ENCODE results near the gene TNIP1. TPM values are rescaled to one million over a fixed set of nuclear protein-coding genes. Genes with fewer than 3 reads are reported as not detected.

Gene TNIP1
- total RNA-seq, 1 donor from 2014 or later, result 114 TPM

DNA sequence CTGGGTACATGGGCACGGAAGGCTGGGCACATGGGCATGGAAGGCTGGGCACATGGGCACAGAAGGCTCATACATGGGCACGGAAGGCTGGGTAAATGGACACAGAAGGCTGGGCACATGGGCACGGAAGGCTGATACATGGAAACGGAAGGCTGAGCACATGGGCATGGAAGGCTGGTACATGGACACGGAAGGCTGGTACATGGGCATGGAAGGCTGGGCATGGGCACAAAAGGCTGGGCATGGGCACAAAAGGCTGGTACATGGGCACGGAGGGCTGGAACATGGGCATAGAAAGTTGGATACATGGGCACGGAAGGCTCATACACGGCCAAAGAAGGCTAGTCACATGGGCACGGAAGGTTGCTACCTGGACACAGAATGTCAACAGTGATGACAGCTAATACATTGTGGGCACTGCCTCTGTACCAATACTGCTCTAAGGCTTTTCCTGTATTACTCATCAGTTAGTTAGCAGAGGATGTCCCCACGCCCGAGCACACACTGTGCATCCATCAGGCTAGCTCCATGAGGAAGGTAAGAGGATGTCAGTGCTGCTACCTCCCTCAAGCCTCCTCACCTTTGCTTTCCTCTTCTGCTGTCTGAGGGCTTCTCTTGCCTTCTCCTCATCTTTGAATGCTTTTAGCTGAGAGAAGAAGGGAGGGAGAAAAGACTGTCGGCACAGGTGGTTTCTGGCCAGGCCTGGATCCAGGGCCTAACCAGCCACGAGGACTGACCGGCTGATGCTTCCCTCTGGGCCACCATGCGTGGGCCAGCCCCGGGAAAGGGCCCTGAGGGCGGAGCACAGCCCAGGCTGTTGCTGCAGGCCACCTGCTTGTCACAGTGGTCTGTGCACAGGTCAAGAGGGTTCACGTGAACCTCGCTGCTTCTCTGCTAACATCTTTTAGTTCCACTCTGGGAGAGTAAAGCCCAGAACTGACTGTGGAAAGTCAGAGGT, 46.1 kb downstream of the TNIP1 start:
- intact Hi-C loops (cut with DNase I), result no loop called here
- DNase-seq (ENCODE audit: missing footprints) (no peak), ATAC-seq (no peak)

GRCh38 chr5:151033217-151033934, 47.5 kb downstream of the TNIP1 start:
- ATAC-seq (no peak), DNase-seq (ENCODE audit: missing footprints) (no peak)
- intact Hi-C loops (cut with DNase I), result no loop called here

GRCh38 chr5:151031554-151031953, 49.3 kb downstream of the TNIP1 start:
- no peak for DNase-seq (ENCODE audit: missing footprints)
- intact Hi-C loops (cut with DNase I), result no loop called here
- no peak for ATAC-seq

GRCh38 chr5:151030379-151030778, 50.5 kb downstream of the TNIP1 start:
- ATAC-seq (peak; percentile 92), DNase-seq (ENCODE audit: missing footprints) (peak; percentile 81)
- intact Hi-C loops (cut with DNase I), result no loop called here

GRCh38 chr5:151030056-151030336, 50.8 kb downstream of the TNIP1 start:
- intact Hi-C loops (cut with DNase I), result no loop called here
- DNase-seq (ENCODE audit: missing footprints), result no peak
- ATAC-seq, result peak; percentile 21

DNA sequence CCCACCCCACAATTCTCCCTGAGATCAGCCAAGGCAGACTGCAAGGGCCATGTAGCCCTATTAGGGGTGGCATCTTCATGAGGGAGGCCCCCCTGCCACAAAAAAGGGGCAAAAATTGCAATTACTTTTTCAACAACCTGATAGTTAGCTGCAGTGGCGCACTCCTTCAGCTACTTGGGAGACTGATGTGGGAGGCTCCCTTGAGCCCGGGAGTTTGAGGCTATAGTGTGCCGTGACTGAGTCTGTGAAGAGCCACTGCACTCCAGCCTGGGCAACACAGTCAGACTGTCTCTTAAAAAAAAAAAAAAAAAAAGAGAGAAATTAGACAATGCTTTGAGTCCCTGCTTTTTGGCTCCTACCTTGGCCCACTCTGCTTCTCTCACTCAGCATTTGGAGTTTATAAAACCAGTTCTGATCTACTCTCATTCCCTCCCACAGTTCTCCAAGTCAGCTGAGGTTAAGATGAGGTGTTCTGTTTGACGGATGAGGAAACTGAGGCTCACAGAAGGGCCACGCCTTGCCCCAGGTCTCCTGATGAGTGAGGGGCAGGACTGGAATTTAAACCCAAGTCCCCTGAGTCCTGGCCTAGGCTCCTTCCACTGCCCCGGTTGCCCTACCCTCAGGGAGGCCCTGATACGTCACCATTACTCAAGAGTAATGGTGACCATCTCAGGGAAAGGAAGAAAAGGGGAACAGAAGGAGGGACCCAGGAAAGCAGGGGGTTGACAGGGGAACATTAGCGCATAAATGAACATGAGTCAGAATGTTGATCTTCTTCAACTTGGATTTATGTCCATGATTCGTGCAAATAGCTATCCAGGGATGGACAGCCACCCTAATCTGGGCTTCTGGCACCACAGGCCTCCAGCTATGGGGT, 51.4 kb downstream of the TNIP1 start:
- intact Hi-C loops (cut with DNase I), result no loop called here
- ATAC-seq (peak; percentile 3), DNase-seq (ENCODE audit: missing footprints) (no peak)

DNA sequence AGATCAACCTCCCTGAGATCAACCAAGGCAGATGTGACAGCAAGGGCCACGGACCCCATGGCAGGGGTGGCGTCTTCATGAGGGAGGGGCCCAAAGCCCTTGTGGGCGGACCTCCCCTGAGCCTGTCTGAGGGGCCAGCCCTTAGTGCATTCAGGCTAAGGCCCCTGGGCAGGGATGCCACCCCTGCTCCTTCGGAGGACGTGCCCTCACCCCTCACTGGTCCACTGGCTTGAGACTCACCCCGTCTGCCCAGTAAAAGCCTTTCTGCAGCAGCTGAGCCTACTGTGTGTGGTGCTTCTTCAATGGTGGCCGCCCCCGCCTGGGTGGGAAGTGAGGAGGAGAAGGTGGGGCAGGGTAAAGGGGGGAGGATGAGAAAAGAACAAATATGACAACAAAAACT, 52.1 kb downstream of the TNIP1 start:
- no peak for ATAC-seq
- intact Hi-C loops (cut with DNase I), result no loop called here
- no peak for DNase-seq (ENCODE audit: missing footprints)

DNA sequence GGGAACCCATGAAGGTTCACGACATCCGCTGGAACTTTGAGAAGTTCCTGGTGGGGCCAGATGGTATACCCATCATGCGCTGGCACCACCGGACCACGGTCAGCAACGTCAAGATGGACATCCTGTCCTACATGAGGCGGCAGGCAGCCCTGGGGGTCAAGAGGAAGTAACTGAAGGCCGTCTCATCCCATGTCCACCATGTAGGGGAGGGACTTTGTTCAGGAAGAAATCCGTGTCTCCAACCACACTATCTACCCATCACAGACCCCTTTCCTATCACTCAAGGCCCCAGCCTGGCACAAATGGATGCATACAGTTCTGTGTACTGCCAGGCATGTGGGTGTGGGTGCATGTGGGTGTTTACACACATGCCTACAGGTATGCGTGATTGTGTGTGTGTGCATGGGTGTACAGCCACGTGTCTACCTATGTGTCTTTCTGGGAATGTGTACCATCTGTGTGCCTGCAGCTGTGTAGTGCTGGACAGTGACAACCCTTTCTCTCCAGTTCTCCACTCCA, 52.8 kb downstream of the TNIP1 start:
- intact Hi-C loops (cut with DNase I), result no loop called here
- no peak for ATAC-seq
- no peak for DNase-seq (ENCODE audit: missing footprints)

DNA sequence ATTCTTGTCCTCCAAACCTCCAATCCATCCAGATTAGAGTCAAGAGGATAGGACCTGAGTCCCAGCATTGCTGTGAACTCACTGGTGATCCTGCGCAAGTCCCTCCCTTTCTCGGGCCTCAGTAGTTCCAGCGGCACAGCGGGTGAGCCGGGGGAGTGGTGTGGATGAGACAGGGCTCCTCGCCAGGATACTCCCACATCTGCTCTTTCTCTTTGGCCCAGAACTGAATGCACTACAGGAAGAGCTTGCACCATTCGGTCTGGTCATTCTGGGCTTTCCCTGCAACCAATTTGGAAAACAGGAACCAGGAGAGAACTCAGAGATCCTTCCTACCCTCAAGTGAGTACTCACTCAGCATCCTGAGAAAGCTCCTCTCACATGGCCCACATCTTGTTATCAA, 54.2 kb downstream of the TNIP1 start:
- intact Hi-C loops (cut with DNase I), result no loop called here
- no peak for DNase-seq (ENCODE audit: missing footprints)
- no peak for ATAC-seq

GRCh38 chr5:151026088-151026487, 54.7 kb downstream of the TNIP1 start:
- intact Hi-C loops (cut with DNase I), result no loop called here
- ATAC-seq (no peak), DNase-seq (ENCODE audit: missing footprints) (no peak)

DNA sequence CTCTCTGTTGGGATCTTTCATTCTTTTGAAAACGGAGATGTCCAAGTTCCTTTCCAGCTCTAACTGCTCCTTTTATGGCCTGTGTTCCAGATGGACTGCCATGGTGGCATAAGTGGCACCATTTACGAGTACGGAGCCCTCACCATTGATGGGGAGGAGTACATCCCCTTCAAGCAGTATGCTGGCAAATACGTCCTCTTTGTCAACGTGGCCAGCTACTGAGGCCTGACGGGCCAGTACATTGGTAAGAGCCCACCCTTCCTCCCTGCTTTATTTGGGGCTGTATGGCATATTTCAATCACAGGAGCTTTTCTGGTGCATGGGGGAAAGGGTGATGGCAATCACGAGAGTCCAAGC, 55.6 kb downstream of the TNIP1 start:
- DNase-seq (ENCODE audit: missing footprints), result no peak
- intact Hi-C loops (cut with DNase I), result no loop called here
- no peak for ATAC-seq

- ATAC-seq (no peak), DNase-seq (ENCODE audit: missing footprints) (no peak)
- intact Hi-C loops (cut with DNase I), result no loop called here
Observed at GRCh38 chr5:151024440-151025249, 56.2 kb downstream of the TNIP1 start.

- ATAC-seq (peak; percentile 13), DNase-seq (ENCODE audit: missing footprints) (peak; percentile 85)
- intact Hi-C loops (cut with DNase I), result no loop called here
Observed at GRCh38 chr5:151023651-151024050, 57.2 kb downstream of the TNIP1 start.

DNA sequence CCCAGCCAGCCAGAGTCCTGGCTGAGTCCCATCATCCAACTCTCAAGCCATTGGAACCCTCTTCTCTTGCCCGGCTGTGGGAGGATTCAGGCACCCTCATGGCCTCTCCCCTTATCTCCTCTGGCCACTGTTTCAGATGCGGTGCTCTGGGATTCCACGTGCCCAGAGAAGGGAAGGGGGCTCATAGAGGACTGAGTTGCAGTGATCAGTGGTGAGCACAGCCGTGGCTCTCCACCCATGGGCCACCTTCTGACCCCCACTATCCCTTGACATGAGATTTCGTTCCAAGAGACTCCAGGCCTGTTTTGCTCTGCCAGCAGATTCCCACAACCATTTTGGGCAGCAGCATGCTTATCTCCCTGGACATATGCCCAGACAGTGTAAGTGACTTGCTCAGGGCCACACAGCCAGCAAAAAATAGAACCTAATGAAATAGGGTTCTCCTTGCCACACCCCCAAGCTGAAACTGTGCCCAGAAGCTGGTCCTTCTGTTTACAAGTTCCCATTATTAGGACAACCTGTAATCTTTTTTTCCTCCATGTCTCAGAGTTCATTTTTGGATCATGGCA, 57.7 kb downstream of the TNIP1 start:
- DNase-seq (ENCODE audit: missing footprints) (peak; percentile 76), ATAC-seq (peak; percentile 41)
- intact Hi-C loops (cut with DNase I), result no loop called here

- intact Hi-C loops (cut with DNase I), result no loop called here
- ATAC-seq (no peak), DNase-seq (ENCODE audit: missing footprints) (no peak)
Observed at GRCh38 chr5:151022511-151023018, 58.3 kb downstream of the TNIP1 start.

- intact Hi-C loops (cut with DNase I), result no loop called here
- no peak for DNase-seq (ENCODE audit: missing footprints)
- ATAC-seq, result no peak
Observed at GRCh38 chr5:151021746-151022145, 59.1 kb downstream of the TNIP1 start.

DNA sequence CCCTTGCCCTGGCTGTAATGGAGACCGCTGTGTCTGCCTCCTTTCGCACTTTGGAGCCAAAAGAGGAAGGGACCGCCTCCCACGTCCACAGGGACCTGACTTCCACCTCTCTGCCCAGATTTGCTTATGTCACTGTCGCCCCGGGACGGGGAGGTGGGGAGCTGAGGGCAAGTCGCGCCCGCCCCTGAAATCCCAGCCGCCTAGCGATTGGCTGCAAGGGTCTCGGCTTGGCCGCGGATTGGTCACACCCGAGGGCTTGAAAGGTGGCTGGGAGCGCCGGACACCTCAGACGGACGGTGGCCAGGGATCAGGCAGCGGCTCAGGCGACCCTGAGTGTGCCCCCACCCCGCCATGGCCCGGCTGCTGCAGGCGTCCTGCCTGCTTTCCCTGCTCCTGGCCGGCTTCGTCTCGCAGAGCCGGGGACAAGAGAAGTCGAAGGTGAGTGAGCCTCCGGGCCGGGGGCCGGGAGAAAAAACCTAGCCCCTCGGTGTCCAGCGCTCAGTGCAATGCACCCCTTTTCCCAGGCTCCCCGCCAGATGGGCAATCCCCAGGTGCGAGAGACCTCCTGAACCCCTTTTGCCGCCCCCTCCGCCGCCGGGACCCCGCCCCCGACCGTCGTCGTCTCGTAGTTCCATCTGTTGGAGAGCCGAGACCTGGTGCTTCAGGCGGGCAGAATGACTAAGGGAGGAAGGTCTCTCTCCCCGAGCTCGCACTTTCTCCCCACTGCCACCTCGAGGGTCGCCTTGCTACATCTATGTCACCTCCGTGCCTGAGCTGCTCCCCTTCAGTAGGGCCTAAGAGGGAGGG, 60.3 kb downstream of the TNIP1 start, which contains the start of gene GPX3:
Gene GPX3 (plus strand): TSS at position 288 of the 807 bp plus-strand sequence. CDS start 64 bp downstream, at position 352.
- peak; percentile 92 for ATAC-seq
- intact Hi-C loops (cut with DNase I), result no loop called here

More for the DNA sequence above, 60.3 kb downstream of the TNIP1 start, which contains the start of gene GPX3:
- DNase-seq (ENCODE audit: missing footprints), result peak; percentile 97

Data from Right ventricle myocardium inferior (tissue), 1 donor.